OCI-LY7 (cell line): ENCODE measurements around the gene P3H2. TPM values are rescaled to one million over a fixed set of nuclear protein-coding genes. Genes with fewer than 3 reads are reported as not detected.

Source experiments
- BruUV-seq: library from RNA; stranded (reverse); fragments of 400-500 nt; replicated peaks from 2 replicates; lab custom pipeline; 2021; lab: Mats Ljungman, UMichigan
- CTCF ChIA-PET: fragments of 300-600 bp; sonication (Branson Sonifier 250); formaldehyde crosslinking; loops from one replicate; lab custom pipeline; 2022; ENCODE audit warnings: antibody characterized with exemption; ENCODE audit not compliant: unreplicated experiment; lab: Charles Lee
- POLR2A ChIA-PET: fragments of 300-600 bp; sonication (Branson Sonifier 250); formaldehyde crosslinking; loops from one replicate; lab custom pipeline; 2022; ENCODE audit warnings: antibody characterized with exemption; lab: Charles Lee
- DNase-seq: peaks from one replicate; pipeline ENCODE4 v3.0.0-alpha.2; 2015; ENCODE audit warnings: low spot score
- H2AFZ ChIP-seq: fragments of 200-600 bp; sonication (generic), shearing (Covaris generic); 2 replicates; pipeline ENCODE4 v1.6.1; 2014; ENCODE audit warnings: mild to moderate bottlenecking, antibody characterized with exemption, low read length, moderate library complexity
- H3K27ac ChIP-seq: fragments of 200-600 bp; sonication (generic); 2 replicates; pipeline ENCODE4 v1.5.1; 2014; ENCODE audit warnings: mixed run types, low read depth, mild to moderate bottlenecking, moderate library complexity, low read length, inconsistent platforms; ENCODE audit not compliant: poor library complexity, severe bottlenecking
- H3K36me3 ChIP-seq: fragments of 200-600 bp; sonication (generic); 2 replicates; pipeline ENCODE4 v1.6.1; 2014; ENCODE audit warnings: mild to moderate bottlenecking, antibody characterized with exemption, low read length, moderate library complexity, mixed read lengths; ENCODE audit not compliant: insufficient read depth
- H3K4me1 ChIP-seq: fragments of 200-600 bp; sonication (generic); 2 replicates; pipeline ENCODE4 v1.5.1; 2014; ENCODE audit warnings: mild to moderate bottlenecking, low read length; ENCODE audit not compliant: insufficient read depth, poor library complexity, severe bottlenecking
- H3K4me2 ChIP-seq: fragments of 200-600 bp; sonication (generic); 2 replicates; pipeline ENCODE4 v1.6.1; 2014; ENCODE audit warnings: mild to moderate bottlenecking, low read length
- H3K4me3 ChIP-seq: fragments of 200-600 bp; sonication (generic); 2 replicates; pipeline ENCODE4 v1.5.1; 2014; ENCODE audit warnings: mild to moderate bottlenecking, low read depth, low read length; ENCODE audit not compliant: poor library complexity, severe bottlenecking
- H3K79me2 ChIP-seq: fragments of 200-600 bp; sonication (generic); 2 replicates; pipeline ENCODE4 v1.6.1; 2016; ENCODE audit warnings: low read depth, mild to moderate bottlenecking, low read length, moderate library complexity, mixed read lengths; ENCODE audit not compliant: insufficient read depth
- H3K9me2 ChIP-seq: fragments of 200-600 bp; sonication (generic); 2 replicates; pipeline ENCODE4 v1.6.1; 2016; ENCODE audit warnings: mild to moderate bottlenecking, low read length, mixed read lengths; ENCODE audit not compliant: insufficient read depth
- H3K9me3 ChIP-seq: fragments of 200-600 bp; sonication (generic); 2 replicates; pipeline ENCODE4 v1.6.1; 2014; ENCODE audit warnings: mild to moderate bottlenecking, mixed run types, low read length, mixed read lengths
- H4K20me1 ChIP-seq: fragments of 200-600 bp; sonication (generic); 2 replicates; pipeline ENCODE4 v1.6.1; 2014; ENCODE audit warnings: mild to moderate bottlenecking, antibody characterized with exemption, low read length, moderate library complexity, mixed read lengths; ENCODE audit not compliant: insufficient read depth
- EZH2phosphoT487 ChIP-seq: fragments of 200-600 bp; sonication (generic); IDR thresholded peaks from 2 replicates; pipeline ENCODE4 v1.6.1; 2018; ENCODE audit warnings: low read depth, borderline replicate concordance, mild to moderate bottlenecking, mixed run types, antibody characterized with exemption, low read length, moderate library complexity, mixed read lengths
- intact Hi-C: fragments of 100-400 bp; cut with micrococcal nuclease; formaldehyde crosslinking; loops from one replicate; pipeline ENCODE4 v1.10.0; 2022; ENCODE audit not compliant: unreplicated experiment
- total RNA-seq, 2 experiments: library from RNA; depleted of rRNA in 1 of 2; stranded (reverse); fragments of >200 nt in 1 of 2; shearing (Covaris generic) in 1 of 2; gene quantifications; 2 replicates each; pipeline ENCODE4 v1.2.3, GENCODE V29; 2014 to 2022
- TF ChIP-seq, protein P1 (sequence below): fragments of 200-600 bp; sonication (generic); conservative IDR thresholded peaks from 2 replicates; pipeline ENCODE4 v1.5.1; 2014; ENCODE audit warnings: mild to moderate bottlenecking, antibody characterized with exemption, low read length, moderate library complexity, mixed read lengths

The P3H2 gene
- total RNA-seq, 2 experiments from 2014 or later: not detected

DNA sequence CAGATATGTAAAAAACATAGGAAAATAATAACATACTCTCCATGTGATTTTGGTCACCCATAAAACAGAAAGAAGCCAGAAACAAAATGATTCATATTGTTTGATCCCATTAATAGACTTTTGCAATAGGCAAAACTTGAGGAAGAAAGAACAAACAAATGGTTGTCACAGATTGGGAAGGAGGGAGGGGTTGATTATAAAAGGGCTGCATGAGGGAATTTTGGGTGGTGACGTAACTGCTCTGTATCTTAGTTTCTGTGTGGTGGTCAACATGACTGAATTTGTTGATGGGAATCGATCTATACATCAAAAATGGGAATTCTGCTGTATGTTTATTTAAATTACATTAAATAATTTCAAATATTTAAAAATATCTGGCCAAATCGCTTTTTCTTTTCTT lies 86.3 kb downstream of the P3H2 start:
- Histone ChIP-seq H2AFZ (no peak overlapping the region), H3K9me3 (no peaks in the 10 kb centered on the region), H3K4me1 (no peaks in the 10 kb centered on the region), H3K9me2 (no peaks in the 10 kb centered on the region), H3K79me2 (no peaks in the 10 kb centered on the region), H4K20me1 (no peaks in the 10 kb centered on the region), H3K36me3 (no peaks in the 10 kb centered on the region), H3K27ac (no peak overlapping the region), H3K4me2 (no peak overlapping the region), H3K4me3 (no peak overlapping the region)
- DNase-seq: no peak
- no TSS peak for BruUV-seq
- ChIA-PET CTCF (no interaction called here), POLR2A (interaction anchor here (1.0 kb wide), 1 partner anchor 20 kb away, joined by 3 read pairs; no protein-coding TSS in a partner anchor)
- intact Hi-C loops: no loop called here
- no peak for TF ChIP-seq EZH2phosphoT487
- TF ChIP-seq, protein P1, sequence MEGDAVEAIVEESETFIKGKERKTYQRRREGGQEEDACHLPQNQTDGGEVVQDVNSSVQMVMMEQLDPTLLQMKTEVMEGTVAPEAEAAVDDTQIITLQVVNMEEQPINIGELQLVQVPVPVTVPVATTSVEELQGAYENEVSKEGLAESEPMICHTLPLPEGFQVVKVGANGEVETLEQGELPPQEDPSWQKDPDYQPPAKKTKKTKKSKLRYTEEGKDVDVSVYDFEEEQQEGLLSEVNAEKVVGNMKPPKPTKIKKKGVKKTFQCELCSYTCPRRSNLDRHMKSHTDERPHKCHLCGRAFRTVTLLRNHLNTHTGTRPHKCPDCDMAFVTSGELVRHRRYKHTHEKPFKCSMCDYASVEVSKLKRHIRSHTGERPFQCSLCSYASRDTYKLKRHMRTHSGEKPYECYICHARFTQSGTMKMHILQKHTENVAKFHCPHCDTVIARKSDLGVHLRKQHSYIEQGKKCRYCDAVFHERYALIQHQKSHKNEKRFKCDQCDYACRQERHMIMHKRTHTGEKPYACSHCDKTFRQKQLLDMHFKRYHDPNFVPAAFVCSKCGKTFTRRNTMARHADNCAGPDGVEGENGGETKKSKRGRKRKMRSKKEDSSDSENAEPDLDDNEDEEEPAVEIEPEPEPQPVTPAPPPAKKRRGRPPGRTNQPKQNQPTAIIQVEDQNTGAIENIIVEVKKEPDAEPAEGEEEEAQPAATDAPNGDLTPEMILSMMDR: no peak

- intact Hi-C loops: no loop called here
- H3K4me2 ChIP-seq: no peak overlapping the region
- H3K27ac ChIP-seq: no peak overlapping the region
- ChIA-PET CTCF (interaction anchor here (0.6 kb wide), 1 partner anchor 65 kb away, joined by 3 read pairs; no protein-coding TSS in a partner anchor), POLR2A (no interaction called here)
- H3K79me2 ChIP-seq: no peaks in the 10 kb centered on the region
- H3K4me1 ChIP-seq: no peaks in the 10 kb centered on the region
- H3K9me2 ChIP-seq: no peaks in the 10 kb centered on the region
- no peak for DNase-seq
- H4K20me1 ChIP-seq: no peaks in the 10 kb centered on the region
- H3K4me3 ChIP-seq: no peak overlapping the region
- no peaks in the 10 kb centered on the region for H3K36me3 ChIP-seq
- no TSS peak for BruUV-seq
- TF ChIP-seq EZH2phosphoT487: no peak
- TF ChIP-seq, protein P1: no peak
- no peaks in the 10 kb centered on the region for H3K9me3 ChIP-seq
- H2AFZ ChIP-seq: no peak overlapping the region
Observed at GRCh38 chr3:190032923-190033322, 87.8 kb downstream of the P3H2 start.

- H3K36me3 ChIP-seq: no peaks in the 10 kb centered on the region
- intact Hi-C loops: no loop called here
- no peaks in the 10 kb centered on the region for H3K9me2 ChIP-seq
- H3K4me2 ChIP-seq: no peak overlapping the region
- no peaks in the 10 kb centered on the region for H3K9me3 ChIP-seq
- no peaks in the 10 kb centered on the region for H3K4me1 ChIP-seq
- H3K4me3 ChIP-seq: no peak overlapping the region
- CTCF ChIA-PET: no interaction called here
- no TSS peak for BruUV-seq
- H4K20me1 ChIP-seq: no peaks in the 10 kb centered on the region
- H3K79me2 ChIP-seq: no peaks in the 10 kb centered on the region
- no peak for DNase-seq
- no peak overlapping the region for H3K27ac ChIP-seq
- TF ChIP-seq, protein P1: no peak
- no peak for TF ChIP-seq EZH2phosphoT487
- H2AFZ ChIP-seq: no peak overlapping the region
- POLR2A ChIA-PET: interaction anchor here (0.7 to 1.0 kb wide), 2 partner anchors 17 to 315 kb away, joined by 3 to 5 read pairs; no protein-coding TSS in a partner anchor
Observed at GRCh38 chr3:190031887-190032752, 88.6 kb downstream of the P3H2 start.
